ENCODE results near the gene PADI2.

DNA sequence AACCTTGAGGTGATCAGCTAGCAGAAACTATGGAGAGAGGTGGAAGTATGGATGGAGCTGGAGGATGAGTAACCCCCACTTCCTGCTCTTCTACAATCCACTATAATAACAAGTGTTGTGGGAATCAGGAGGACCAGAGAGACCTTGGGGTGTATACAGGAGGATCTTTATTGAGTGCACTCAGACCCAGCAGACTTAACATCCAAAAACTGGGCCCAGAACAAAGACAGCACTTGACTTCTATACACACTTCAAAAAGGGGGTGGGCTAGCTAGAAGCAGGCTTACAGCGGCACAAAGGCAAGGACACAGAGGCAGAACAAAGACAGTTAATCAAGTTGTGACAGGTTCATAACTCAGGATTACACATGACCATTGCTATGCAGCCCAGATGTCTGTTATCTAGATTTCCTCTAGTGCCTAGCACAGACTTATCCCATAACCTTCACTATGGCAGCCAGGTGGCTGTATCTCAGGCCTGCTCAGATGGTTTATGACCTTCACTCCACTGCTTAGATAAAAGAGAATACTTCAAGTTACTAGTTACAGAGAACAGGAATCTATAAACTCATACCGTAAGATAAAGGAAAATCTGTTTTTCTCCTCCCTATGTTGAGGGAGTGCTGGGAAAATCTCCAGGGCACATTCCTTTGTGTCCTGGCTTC, 36.1 kb upstream of the PADI2 start:
- TF ChIP-seq, protein P1, sequence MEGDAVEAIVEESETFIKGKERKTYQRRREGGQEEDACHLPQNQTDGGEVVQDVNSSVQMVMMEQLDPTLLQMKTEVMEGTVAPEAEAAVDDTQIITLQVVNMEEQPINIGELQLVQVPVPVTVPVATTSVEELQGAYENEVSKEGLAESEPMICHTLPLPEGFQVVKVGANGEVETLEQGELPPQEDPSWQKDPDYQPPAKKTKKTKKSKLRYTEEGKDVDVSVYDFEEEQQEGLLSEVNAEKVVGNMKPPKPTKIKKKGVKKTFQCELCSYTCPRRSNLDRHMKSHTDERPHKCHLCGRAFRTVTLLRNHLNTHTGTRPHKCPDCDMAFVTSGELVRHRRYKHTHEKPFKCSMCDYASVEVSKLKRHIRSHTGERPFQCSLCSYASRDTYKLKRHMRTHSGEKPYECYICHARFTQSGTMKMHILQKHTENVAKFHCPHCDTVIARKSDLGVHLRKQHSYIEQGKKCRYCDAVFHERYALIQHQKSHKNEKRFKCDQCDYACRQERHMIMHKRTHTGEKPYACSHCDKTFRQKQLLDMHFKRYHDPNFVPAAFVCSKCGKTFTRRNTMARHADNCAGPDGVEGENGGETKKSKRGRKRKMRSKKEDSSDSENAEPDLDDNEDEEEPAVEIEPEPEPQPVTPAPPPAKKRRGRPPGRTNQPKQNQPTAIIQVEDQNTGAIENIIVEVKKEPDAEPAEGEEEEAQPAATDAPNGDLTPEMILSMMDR (IDR thresholded peaks at IDR 0.05): no peak
- no peak for TF ChIP-seq POLR2AphosphoS5 (IDR thresholded peaks at IDR 0.05)
- no peak for TF ChIP-seq POLR2A (IDR thresholded peaks at IDR 0.05)
